AG10803 (cell line): ENCODE results near the gene HIGD2A.
A peak's percentile ranks its signal among the peaks of the same experiment; 100 is the strongest.

Experiments used
- DNase-seq: peaks from one replicate; pipeline ENCODE4 v3.0.0; 2010; ENCODE audit warnings: low read depth
- H3K4me3 ChIP-seq: 2 replicates; pipeline ENCODE4 v1.5.1; 2011; ENCODE audit warnings: mild to moderate bottlenecking, low read length, control low read depth
- CTCF ChIP-seq: conservative IDR thresholded peaks from 2 replicates; pipeline ENCODE4 v1.5.1; 2011; ENCODE audit warnings: mild to moderate bottlenecking, low read length, control low read depth, inconsistent platforms

Gene HIGD2A

GRCh38 chr5:176361437-176362232 is 26.9 kb upstream of the HIGD2A start, which contains the start of gene KIAA1191:
Gene KIAA1191 (minus strand): TSS chr5:176361764. CDS start chr5:176359508, 2,256 bp downstream.
- DNase-seq, result peak; percentile 89
- TF ChIP-seq CTCF, result peak; percentile 29
- peak within 1 kb of the TSS; percentile 96 for H3K4me3 ChIP-seq

- no peak for TF ChIP-seq CTCF
- peak overlapping the region; percentile 96 for H3K4me3 ChIP-seq
- DNase-seq, result no peak
Measured at GRCh38 chr5:176362233-176362490, 26.4 kb upstream of the HIGD2A start.

GRCh38 chr5:176364765-176365350 is 23.7 kb upstream of the HIGD2A start:
- H3K4me3 ChIP-seq, result peak overlapping the region; percentile 67
- DNase-seq, result no peak
- TF ChIP-seq CTCF, result no peak

- TF ChIP-seq CTCF, result no peak
- peak within 1 kb of the TSS; percentile 67 for H3K4me3 ChIP-seq
- peak; percentile 70 for DNase-seq
Measured at GRCh38 chr5:176365351-176366231, 23.0 kb upstream of the HIGD2A start, which contains the start of gene ARL10. Gene ARL10 (plus strand): TSS chr5:176365487. CDS start chr5:176365564, 77 bp downstream.

- peak overlapping the region; percentile 67 for H3K4me3 ChIP-seq
Measured at GRCh38 chr5:176366232-176366894, 22.2 kb upstream of the HIGD2A start.

More at GRCh38 chr5:176366232-176366894, 22.2 kb upstream of the HIGD2A start:
- no peak for DNase-seq
- no peak for TF ChIP-seq CTCF
